Aorta (tissue), 5 donors: ENCODE data around the gene DCST1. TPM values are rescaled to one million over a fixed set of nuclear protein-coding genes. Genes with fewer than 3 reads are reported as not detected.

Experiments
- ATAC-seq: fragments of 200-7000 bp; cut with Tn5 transposase; one replicate; pipeline ENCODE4 v1.9.1; 2022; ENCODE audit warnings: moderate library complexity; ENCODE audit not compliant: low FRiP score
- DNase-seq, 2 donors: peaks; one replicate each; pipeline ENCODE4 v3.0.0-alpha.2; 2020
- H3K27ac ChIP-seq, 2 donors: one replicate each; pipeline ENCODE4 v1.5.1; 2013; ENCODE audit warnings: low read length in 2 of 2, mild to moderate bottlenecking in 2 of 2, moderate library complexity in 2 of 2, control low read depth in 1 of 2, inconsistent platforms in 1 of 2, low read depth in 1 of 2
- H3K27me3 ChIP-seq, 2 donors: one replicate each; pipeline ENCODE4 v1.6.1; 2013; ENCODE audit warnings: control low read depth in 1 of 2, low read length in 1 of 2, mild to moderate bottlenecking in 1 of 2, moderate library complexity in 1 of 2; ENCODE audit not compliant: insufficient read depth in 2 of 2, control insufficient read depth in 1 of 2
- H3K36me3 ChIP-seq, 2 donors: one replicate each; pipeline ENCODE4 v1.6.1; 2013; ENCODE audit warnings: control low read depth in 1 of 2, low read length in 1 of 2, mild to moderate bottlenecking in 1 of 2; ENCODE audit not compliant: insufficient read depth in 2 of 2, control insufficient read depth in 1 of 2
- H3K4me1 ChIP-seq, 2 donors: one replicate each; pipeline ENCODE4 v1.6.1; 2013; ENCODE audit warnings: low read length in 2 of 2, control low read depth in 1 of 2, mild to moderate bottlenecking in 1 of 2, moderate library complexity in 1 of 2; ENCODE audit not compliant: insufficient read depth in 2 of 2, control insufficient read depth in 1 of 2
- H3K4me3 ChIP-seq, 2 donors: one replicate each; pipeline ENCODE4 v1.5.1; 2013; ENCODE audit warnings: low read length in 2 of 2, control low read depth in 1 of 2, mild to moderate bottlenecking in 1 of 2
- H3K9me3 ChIP-seq: one replicate; pipeline ENCODE4 v1.6.1; 2013; ENCODE audit warnings: mild to moderate bottlenecking, low read length; ENCODE audit not compliant: control insufficient read depth
- WGBS, 2 donors: extraction: QIAGEN DNeasy Blood & Tissue Kit; methylation state at CpG; one replicate each; pipeline ENCODE4 v1.1.7; 2013; 5-methylcytosine and 5-hydroxymethylcytosine counted together
- intact Hi-C, 2 donors: fragments of 100-400 bp; cut with DNase I; formaldehyde crosslinking; loops; one replicate each; pipeline versions ENCODE4 v1.14.2 to v1.15.0; 2022
- polyA plus RNA-seq, 2 donors: library from polyadenylated mRNA; stranded (reverse); fragments of 200-250 nt; gene quantifications; one replicate each; pipeline ENCODE4 v1.2.3, GENCODE V29; 2013
- total RNA-seq, 2 donors: library from RNA; stranded (reverse); fragmentation: NEBNext Ultra II Directional; extraction: Animal tissue kit (Norgen Biotek cat#: 25700); gene quantifications; one replicate each; pipeline ENCODE4 v1.2.1, GENCODE V29; 2021
- donor health status: healthy with polysubstance abuse.
- donor health status: Bipolar disorder and iron deficiency.
- donor health status: DM: no; HTN: no; CAD: no.
- donor health status: DM: no; HTN: no; CAD: no.
- donor health status: DM: yes; HTN: yes; CAD: no.

Gene DCST1
- total and polyA plus RNA-seq, 4 donors: 0.26 TPM; not detected in 3

DNA sequence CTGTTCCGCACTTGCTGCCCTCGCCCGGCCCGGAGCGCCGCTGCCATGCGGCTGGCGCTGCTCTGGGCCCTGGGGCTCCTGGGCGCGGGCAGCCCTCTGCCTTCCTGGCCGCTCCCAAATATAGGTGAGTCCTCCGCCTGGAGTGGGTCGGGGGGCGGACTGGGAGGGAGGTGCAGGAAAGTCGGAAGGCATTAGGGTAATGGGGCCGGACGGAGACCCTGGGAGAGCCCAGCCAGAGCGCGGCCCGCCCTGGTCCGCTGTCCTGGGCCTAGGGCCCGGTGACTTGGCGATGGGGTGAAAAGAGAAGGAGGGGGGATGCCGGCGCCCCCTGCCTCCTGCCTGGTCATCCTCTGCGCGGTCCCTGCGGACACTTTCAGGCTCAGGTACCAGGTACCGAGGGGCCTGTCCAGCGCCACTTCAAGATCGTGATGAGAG is 17.7 kb downstream of the DCST1 start:
- no peaks in the 10 kb centered on the region for H3K9me3 ChIP-seq
- H3K4me3 ChIP-seq: peak overlapping the region; percentile 44 to 67
- WGBS, 2 donors: 0 to 1% methylated on average over 29 to 31 of the region's 31 CpGs
- H3K36me3 ChIP-seq: no peaks in the 10 kb centered on the region
- DNase-seq (peak in 1 of 2 donors; percentile 80), ATAC-seq (peak; percentile 21)
- H3K4me1 ChIP-seq: no peaks in the 10 kb centered on the region
- no peaks in the 10 kb centered on the region for H3K27me3 ChIP-seq
- intact Hi-C loops: no loop called here
- peak overlapping the region in 1 of 2 donors; percentile 53 for H3K27ac ChIP-seq

DNA sequence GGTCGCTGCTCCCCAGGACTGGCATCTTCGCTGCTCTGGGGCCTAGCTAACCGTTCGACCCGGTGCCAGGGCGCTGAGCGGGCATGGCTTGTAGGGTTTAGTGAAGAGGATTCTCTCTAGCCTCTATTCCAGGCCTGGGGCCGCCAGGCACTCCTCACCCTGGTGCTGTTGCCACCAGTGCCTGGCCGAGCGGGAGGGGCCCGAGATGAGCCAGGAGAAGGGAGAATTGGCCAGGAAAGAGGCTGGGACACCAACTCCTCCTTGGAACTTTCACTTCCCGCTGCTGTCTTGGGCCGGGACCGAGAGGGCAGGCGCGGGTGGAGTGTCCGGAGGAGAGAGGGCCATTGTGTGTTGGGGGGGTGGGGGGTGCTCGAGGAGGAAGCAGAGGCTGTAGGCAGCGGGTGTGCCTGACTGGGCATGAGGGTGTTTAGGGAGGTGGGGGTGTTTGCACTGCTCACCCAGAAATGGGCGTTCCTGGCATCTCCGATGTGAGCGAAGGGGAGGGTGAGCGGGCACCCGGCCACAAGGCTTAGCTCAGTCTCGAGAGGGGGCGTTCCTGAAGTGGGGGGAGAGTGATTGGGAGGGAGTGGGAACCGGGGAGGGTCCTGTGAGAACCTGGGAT is 18.3 kb downstream of the DCST1 start:
- Histone ChIP-seq H3K36me3 (no peaks in the 10 kb centered on the region), H3K27ac (peak overlapping the region in 1 of 2 donors; percentile 53), H3K9me3 (no peaks in the 10 kb centered on the region), H3K27me3 (no peaks in the 10 kb centered on the region), H3K4me3 (peak overlapping the region; percentile 44 to 67), H3K4me1 (no peaks in the 10 kb centered on the region)
- WGBS, 2 donors: 1 to 2% methylated on average over 27 of the region's 27 CpGs
- intact Hi-C loops: no loop called here
- ATAC-seq (peak; percentile 50), DNase-seq (peak; percentile 77 to 89)

DNA sequence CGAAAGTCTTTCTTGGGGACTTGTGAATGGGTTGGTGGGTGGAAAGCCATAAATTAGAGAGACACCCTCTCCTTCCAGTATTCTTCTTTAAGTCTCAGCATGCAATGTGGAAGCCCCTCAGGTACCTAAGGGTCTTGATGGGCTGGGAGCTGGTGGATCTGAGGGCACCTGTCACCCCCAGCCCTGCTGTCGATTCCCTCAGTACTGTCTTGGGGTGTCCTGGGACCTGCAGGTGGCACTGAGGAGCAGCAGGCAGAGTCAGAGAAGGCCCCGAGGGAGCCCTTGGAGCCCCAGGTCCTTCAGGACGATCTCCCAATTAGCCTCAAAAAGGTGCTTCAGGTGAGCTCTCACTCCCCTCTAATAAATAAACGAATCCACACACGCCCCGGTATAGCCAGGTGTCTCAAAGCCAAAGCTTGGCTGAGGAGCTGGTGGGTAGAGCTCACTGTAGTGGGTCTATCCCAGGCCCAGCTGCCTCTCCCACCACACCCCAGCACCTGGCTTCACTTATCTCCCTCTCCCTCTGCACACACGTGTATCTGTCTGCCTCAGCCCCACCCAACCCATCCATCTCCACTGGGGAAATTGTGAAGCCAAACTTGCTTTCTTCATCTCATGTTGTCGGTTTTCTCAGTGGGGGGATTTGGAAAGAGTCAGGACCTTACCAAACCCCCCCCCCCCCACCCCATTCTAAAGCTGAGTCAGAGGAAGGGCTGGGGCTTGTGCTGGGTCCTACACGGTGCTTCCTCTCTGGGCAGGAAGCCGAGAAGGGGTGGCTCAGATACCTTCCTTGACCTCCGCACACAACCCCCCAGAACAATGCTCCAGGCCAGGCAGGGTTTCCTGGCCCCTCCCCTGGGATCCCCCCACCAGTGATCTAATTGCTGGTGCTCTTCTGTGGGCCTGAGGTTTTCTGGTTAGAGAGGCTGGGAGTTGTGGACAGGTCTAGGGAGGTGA is 19.1 kb downstream of the DCST1 start:
- DNase-seq: no peak
- H3K4me3 ChIP-seq: no peak overlapping the region
- no peaks in the 10 kb centered on the region for H3K27me3 ChIP-seq
- 50 to 52% methylated on average over 12 of the region's 12 CpGs for WGBS, 2 donors
- no peak for ATAC-seq
- peaks cover 0 to 1% of the 10 kb centered on the region in 2 donors for H3K36me3 ChIP-seq
- H3K9me3 ChIP-seq: no peaks in the 10 kb centered on the region
- H3K27ac ChIP-seq: no peak overlapping the region
- intact Hi-C loops: no loop called here
- H3K4me1 ChIP-seq: no peaks in the 10 kb centered on the region

DNA sequence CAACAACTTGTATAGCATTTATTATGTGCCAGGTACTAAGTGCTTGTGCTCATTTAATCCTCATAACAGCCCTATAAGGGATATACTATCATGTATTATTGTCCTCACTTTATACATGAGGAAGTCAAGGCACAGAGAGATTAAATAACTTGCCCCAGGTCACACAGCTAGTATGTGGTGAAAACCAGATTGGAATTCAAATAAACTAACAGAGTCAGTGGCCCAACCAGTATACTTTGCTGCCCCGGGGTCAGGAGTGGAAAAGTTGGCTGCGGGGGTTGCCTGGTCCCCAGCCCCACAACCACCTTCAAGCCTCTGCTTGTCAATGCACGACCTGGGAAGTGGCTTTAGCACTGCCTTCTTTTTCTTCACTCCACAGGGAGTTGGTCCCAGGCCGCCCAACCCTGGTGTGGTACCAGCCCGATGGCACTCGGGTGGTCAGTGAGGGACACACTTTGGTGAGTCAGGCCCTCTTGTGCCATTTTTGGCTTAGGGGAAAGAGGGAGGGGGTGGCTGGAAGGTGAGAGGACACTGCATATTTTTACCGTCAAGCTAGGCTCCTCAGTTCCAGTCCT is 20.0 kb downstream of the DCST1 start:
- Histone ChIP-seq H3K4me3 (no peak overlapping the region), H3K36me3 (peaks cover 0 to 2% of the 10 kb centered on the region in 2 donors), H3K4me1 (no peaks in the 10 kb centered on the region), H3K27me3 (no peaks in the 10 kb centered on the region), H3K9me3 (no peaks in the 10 kb centered on the region), H3K27ac (no peak overlapping the region)
- WGBS, 2 donors: 90% methylated on average over 7 of the region's 7 CpGs
- DNase-seq: no peak
- intact Hi-C loops: no loop called here
- ATAC-seq: no peak

DNA sequence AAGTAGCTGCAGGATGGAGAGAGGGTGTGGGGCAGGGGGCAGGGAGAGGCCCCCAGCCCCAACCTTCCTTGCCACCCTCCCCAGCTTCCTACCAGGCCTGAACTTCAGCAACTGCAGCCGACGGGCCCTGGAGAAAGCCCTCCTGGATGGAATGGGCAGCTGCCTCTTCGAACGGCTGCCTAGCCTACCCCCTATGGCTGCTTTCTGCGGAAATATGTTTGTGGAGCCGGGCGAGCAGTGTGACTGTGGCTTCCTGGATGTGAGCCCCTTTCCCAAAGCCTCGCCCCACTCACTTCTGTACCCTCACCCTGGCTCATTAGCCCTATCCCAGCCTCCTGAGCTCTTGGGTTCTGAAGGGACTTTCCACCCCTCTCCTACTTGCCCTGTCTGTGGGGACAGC is 23.5 kb downstream of the DCST1 start:
- Histone ChIP-seq H3K9me3 (no peaks in the 10 kb centered on the region), H3K27ac (no peak overlapping the region), H3K36me3 (peaks cover 0 to 2% of the 10 kb centered on the region in 2 donors), H3K4me1 (no peaks in the 10 kb centered on the region), H3K27me3 (no peaks in the 10 kb centered on the region), H3K4me3 (no peak overlapping the region)
- no peak for ATAC-seq
- intact Hi-C loops: no loop called here
- DNase-seq: no peak
- 91 to 96% methylated on average over 8 of the region's 8 CpGs for WGBS, 2 donors

DNA sequence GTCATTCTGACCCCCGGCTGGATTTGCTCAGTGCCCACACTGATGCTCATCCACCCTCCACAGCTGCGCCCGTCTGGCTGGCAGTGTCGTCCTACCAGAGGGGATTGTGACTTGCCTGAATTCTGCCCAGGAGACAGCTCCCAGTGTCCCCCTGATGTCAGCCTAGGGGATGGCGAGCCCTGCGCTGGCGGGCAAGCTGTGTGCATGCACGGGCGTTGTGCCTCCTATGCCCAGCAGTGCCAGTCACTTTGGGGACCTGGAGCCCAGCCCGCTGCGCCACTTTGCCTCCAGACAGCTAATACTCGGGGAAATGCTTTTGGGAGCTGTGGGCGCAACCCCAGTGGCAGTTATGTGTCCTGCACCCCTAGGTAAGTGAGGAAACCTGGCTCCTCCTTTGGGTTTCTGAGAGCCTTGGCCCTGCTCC is 24.2 kb downstream of the DCST1 start:
- H3K9me3 ChIP-seq: no peaks in the 10 kb centered on the region
- ATAC-seq (no peak), DNase-seq (no peak)
- 92 to 97% methylated on average over 13 of the region's 13 CpGs for WGBS, 2 donors
- no peaks in the 10 kb centered on the region for H3K27me3 ChIP-seq
- H3K4me3 ChIP-seq: no peak overlapping the region
- no peak overlapping the region for H3K27ac ChIP-seq
- H3K36me3 ChIP-seq: peaks cover 0 to 2% of the 10 kb centered on the region in 2 donors
- intact Hi-C loops: no loop called here
- H3K4me1 ChIP-seq: no peaks in the 10 kb centered on the region

DNA sequence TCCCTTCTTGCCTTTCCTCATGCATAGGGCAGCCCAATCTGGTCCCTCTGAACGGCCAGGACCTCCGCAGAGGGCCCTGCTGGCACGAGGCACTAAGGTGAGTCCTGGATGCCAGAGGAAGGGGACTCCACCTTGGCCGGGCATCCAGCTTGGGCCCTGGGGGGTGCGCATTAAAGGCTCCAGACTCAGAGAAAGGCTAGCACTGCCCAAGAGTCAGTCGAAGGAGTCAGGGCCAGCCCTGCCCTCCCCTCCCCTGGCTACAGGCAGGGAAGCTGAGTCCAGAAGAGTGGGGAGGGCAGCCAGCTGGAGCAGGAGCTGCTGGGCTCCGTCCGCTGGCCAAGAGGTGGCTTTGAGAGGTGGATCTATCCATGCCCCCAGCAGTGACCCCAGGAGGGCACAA is 27.1 kb downstream of the DCST1 start:
- Histone ChIP-seq H3K9me3 (no peaks in the 10 kb centered on the region), H3K36me3 (peaks cover 0 to 2% of the 10 kb centered on the region in 2 donors), H3K27me3 (no peaks in the 10 kb centered on the region), H3K4me1 (no peaks in the 10 kb centered on the region), H3K4me3 (no peak overlapping the region), H3K27ac (no peak overlapping the region)
- ATAC-seq: no peak
- intact Hi-C loops: loop anchor here in 1 of 2 donors (5.0 kb wide), 1 partner anchor 58 kb away; the partner anchor contains the start of gene ZBTB7B
- WGBS, 2 donors: 79 to 82% methylated on average over 8 of the region's 8 CpGs
- DNase-seq: no peak

DNA sequence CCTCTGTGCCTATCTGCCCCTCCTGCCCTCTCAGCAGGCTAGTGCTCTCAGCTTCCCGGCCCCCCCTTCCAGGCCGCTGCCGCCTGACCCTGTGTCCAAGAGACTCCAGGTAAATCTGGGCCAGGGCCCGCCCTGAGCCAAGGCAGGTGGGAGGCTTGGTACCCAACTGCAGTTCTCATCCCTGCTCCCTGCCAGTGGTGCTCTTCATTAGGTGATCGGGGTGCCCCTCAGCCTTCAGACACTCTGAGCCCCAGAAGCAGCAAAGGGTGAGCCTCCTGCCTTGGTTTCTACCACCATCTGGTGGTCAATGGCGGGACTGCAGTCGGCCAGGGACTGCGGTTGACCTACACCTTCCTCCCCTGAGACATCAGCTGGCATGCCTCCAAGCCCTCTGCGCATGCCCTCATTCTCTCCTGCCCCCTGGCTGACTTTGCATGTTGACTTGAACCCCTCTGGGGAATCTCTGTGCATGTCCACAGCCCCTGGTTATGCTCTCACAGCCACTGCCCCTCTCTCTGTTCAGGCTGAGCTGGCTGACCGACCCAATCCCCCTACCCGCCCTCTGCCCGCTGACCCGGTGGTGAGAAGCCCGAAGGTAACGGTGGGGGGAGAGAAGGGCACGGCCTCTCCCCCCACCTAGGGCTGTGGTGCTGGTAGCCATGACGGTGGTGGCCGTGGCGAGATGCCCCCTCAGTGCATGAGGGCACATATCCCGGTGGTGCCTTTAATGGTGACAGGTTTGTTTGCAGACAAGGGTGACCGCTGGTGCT is 27.9 kb downstream of the DCST1 start:
- Histone ChIP-seq H3K9me3 (no peaks in the 10 kb centered on the region), H3K27ac (no peak overlapping the region), H3K27me3 (no peaks in the 10 kb centered on the region), H3K4me1 (no peaks in the 10 kb centered on the region), H3K36me3 (peaks cover 0 to 2% of the 10 kb centered on the region in 2 donors), H3K4me3 (no peak overlapping the region)
- ATAC-seq (peak; percentile 76), DNase-seq (peak; percentile 89 to 96)
- 23 to 24% methylated on average over 20 to 21 of the region's 21 CpGs for WGBS, 2 donors
- intact Hi-C loops: loop anchor here in 1 of 2 donors (5.0 kb wide), 1 partner anchor 59 kb away; the partner anchor contains the start of gene ZBTB7B
